Measurements from ENCODE around the gene NTNG1. TPM values are rescaled to one million over a fixed set of nuclear protein-coding genes. Genes with fewer than 3 reads are reported as not detected.

Gene NTNG1
- total and polyA plus RNA-seq, 2 of the 8 experiments (the other 6 are each of a cell fraction or from before 2014, with no cell fraction given): 1.2 to 4.1 TPM

- no peak overlapping the region for H3K27ac ChIP-seq (ENCODE audit: low read depth, low read length)
- no peak overlapping the region for H3K4me3 ChIP-seq (ENCODE audit: extremely low read depth in 1 of 4, insufficient read depth in 2 of 4, low read depth in 3 of 4, low read length in 4 of 4)
- no peak overlapping the region for H3K56ac ChIP-seq (replicated peaks; ENCODE audit: insufficient read length, low read depth, low read length)
- H2BK120ac ChIP-seq (replicated peaks; ENCODE audit: low read depth, low read length): no peak overlapping the region
- ChIA-PET POLR2A (ENCODE audit: partially characterized antibody) (no interaction called here), CTCF (ENCODE audit: partially characterized antibody) (interaction anchor here (1.7 kb wide), 1 partner anchor 16 kb away, joined by 5 read pairs; no protein-coding TSS in a partner anchor)
- H3K23me2 ChIP-seq (ENCODE audit: low read depth, low read length): no peaks in the 10 kb centered on the region
- H3K14ac ChIP-seq (ENCODE audit: insufficient read length): no peak overlapping the region
- TF ChIP-seq NANOG (IDR thresholded peaks at IDR 0.05; ENCODE audit: insufficient read depth, low read depth, low read length, poor library complexity, severe bottlenecking): no peak
- H2BK5ac ChIP-seq (ENCODE audit: low read depth, low read length): no peak overlapping the region
- DNase-seq (ENCODE audit: low read depth in 1 of 2, low spot score in 2 of 2) (no peak), FAIRE-seq (no peak)
- H3K4me1 ChIP-seq (replicated peaks in 1 of 4; ENCODE audit: control insufficient read depth in 3 of 4, insufficient read depth in 4 of 4, low read length in 3 of 4): peaks cover 0 to 13% (median 0%) of the 10 kb centered on the region in 4 experiments; a peak in 2 of 7 replicates
- no peak overlapping the region for H3K4ac ChIP-seq (replicated peaks; ENCODE audit: insufficient read length, low read depth, low read length)
- H3K23ac ChIP-seq (ENCODE audit: insufficient read length): no peak overlapping the region
- H3K36me3 ChIP-seq (ENCODE audit: control insufficient read depth in 2 of 4, insufficient read depth in 4 of 4, low read length in 3 of 4): no peaks in the 10 kb centered on the region
- no peaks in the 10 kb centered on the region for H4K20me1 ChIP-seq (replicated peaks in 1 of 2; ENCODE audit: control insufficient read depth in 1 of 2, insufficient read depth in 2 of 2, low read length in 2 of 2)
- H4K8ac ChIP-seq (ENCODE audit: extremely low read depth, insufficient read depth, low read length): no peak overlapping the region
- H2AFZ ChIP-seq (ENCODE audit: low read length): no peak overlapping the region
- H3K79me1 ChIP-seq (ENCODE audit: low read depth, low read length): no peaks in the 10 kb centered on the region
- 88% methylated on average over 1 of the region's 1 CpG; no CpG with 5 or more reads in 1 of the 2 experiments for WGBS, 2 experiments (ENCODE audit: extremely low coverage in 1 of 2, insufficient coverage in 1 of 2, insufficient read length in 1 of 2, insufficient replicate concordance in 2 of 2, low coverage in 1 of 2, low lambda C conversion rate in 2 of 2, missing lambda C conversion rate in 1 of 2)
- H4K5ac ChIP-seq (ENCODE audit: insufficient read length, low read depth, low read length): no peak overlapping the region
- H2BK12ac ChIP-seq (ENCODE audit: low read depth, low read length): no peak overlapping the region
- H2AK5ac ChIP-seq (ENCODE audit: low read depth, low read length): no peak overlapping the region
- no peak overlapping the region for H3K18ac ChIP-seq (ENCODE audit: extremely low read depth, low read length)
- no peak overlapping the region for H4K91ac ChIP-seq (replicated peaks; ENCODE audit: insufficient read length, low read length)
- no peaks in the 10 kb centered on the region for H3K79me2 ChIP-seq (ENCODE audit: control insufficient read depth in 1 of 2, insufficient read depth in 2 of 2, low read length in 2 of 2)
- H2BK20ac ChIP-seq (ENCODE audit: low read length): no peak overlapping the region
- no peaks in the 10 kb centered on the region for H3K9me3 ChIP-seq (ENCODE audit: insufficient read depth in 2 of 2, low read depth in 1 of 2, low read length in 1 of 2)
- H3K4me2 ChIP-seq (ENCODE audit: insufficient read depth in 1 of 2, low read depth in 2 of 2, low read length in 2 of 2): no peak overlapping the region
- no peak overlapping the region for H3K9ac ChIP-seq (replicated peaks in 1 of 4; ENCODE audit: extremely low read depth in 1 of 4, low read depth in 3 of 4, low read length in 3 of 4)
- no peaks in the 10 kb centered on the region for H3K27me3 ChIP-seq (replicated peaks in 1 of 4; ENCODE audit: control insufficient read depth in 3 of 4, extremely low read depth in 1 of 4, insufficient read depth in 3 of 4, low read length in 3 of 4)
- no peak overlapping the region for H2BK15ac ChIP-seq (ENCODE audit: low read length)
Observed at GRCh38 chr1:107422901-107423300, 282.1 kb downstream of the NTNG1 start.
